Measurements from ENCODE around the gene CIAO3.
"Not testable (repeated sequence)": the region's sequence is repeated elsewhere in the genome, so short reads cannot be mapped to it uniquely, and the experiment has no call there.

Gene CIAO3

DNA sequence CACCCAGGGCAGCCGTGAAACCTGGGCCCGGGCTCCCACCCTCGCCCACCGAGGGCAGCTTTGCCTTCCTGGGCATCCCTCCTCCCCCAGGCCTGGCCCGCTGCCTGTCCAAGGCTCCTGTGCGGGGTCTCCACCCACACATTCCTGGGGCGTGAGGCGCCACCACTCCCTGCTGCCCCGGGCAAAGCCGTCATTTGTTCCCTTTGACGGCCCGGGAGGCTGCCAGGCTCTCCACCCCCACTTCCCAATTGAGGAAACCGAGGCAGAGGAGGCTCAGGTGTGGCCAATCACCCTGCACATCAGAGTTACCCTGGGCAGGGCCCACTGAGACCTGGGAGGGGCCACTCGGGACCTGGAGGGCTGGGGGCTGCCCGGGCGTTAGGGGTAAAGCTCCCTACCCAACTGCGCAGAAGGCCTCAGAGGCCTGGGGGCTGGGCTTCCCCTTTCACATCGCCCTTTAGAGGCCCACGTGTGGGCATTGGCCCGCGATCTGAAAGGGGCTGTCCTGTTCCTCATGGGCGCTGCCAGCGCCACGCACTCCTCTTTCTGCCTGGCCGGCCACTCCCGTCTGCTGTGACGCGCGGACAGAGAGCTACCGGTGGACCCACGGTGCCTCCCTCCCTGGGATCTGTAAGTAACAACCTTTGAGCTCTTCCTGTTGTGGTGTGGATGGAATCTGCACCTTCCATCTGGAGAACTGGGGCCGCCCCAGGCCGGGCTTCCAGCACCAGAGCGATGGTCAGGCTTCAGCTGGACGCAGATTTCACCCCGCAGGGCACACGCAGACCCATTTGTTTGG lies 19.9 kb upstream of the CIAO3 start, which contains the start of gene MSLN:
Gene MSLN (plus strand): TSS at position 190 of the 799 bp plus-strand sequence. CDS start 1,947 bp downstream, outside the sequence.
- no peak for DNase-seq (ENCODE audit: low read depth in 2 of 2)

DNA sequence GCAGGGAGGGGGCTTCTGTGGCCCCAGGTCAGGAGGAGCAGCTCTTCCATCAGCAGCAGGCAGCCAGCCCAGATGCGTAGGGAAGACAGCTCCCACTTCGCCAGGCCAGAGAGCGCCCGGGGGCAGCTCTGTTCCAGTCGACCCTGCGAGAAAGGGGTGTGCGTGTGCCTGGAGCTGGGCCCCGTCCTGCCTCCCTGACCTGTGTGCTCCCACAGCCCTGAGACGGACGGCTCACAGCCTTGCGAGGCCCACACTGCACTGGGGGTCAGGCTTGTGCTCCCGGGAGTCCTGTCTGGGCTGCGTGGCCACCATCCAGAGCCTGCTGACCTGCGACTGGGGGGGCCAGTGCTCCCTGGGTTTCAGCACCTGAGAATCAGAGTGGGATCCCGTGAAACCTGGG lies 19.3 kb upstream of the CIAO3 start:
- DNase-seq (ENCODE audit: low read depth in 2 of 2), result no peak

DNA sequence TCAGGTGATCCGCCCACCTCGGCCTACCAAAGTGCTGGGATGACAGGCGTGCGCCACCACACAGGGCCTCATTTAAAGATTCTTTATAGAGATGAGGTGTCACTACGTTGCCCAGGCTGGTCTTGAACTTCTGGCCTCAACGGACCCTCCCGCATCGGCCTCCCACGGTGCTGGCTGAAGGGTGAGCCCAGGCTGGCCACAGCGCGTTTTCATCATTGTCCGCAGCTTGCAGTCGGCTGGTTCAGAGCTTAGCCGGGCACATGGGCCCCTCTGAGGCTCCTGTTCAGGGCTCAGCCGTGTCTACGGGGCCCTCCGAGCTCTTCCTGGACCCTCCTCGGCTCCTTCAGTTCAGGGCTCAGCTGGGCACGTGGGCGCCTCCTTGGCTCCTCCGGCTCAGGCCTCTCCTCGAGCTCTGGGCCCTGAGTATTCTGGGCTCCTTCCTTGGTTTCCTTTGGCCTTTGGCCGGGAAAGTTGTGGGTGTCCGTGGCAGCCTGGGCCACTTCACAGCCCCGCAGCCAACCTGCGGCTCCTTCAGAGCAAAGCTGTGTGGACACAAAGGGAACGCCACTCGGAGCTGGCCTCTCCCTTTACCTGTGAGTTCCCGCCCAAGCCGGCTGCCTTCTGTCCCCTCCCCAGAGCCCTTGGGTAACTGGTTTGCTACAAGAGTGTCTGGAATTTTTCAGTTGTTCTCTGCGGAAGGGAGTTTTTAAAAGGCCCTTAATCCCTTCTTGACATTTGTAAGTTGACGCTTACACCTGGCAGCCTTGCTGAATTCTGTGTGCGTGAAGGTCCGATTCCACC lies 18.5 kb upstream of the CIAO3 start:
- no peak for DNase-seq (ENCODE audit: low read depth in 2 of 2)

DNA sequence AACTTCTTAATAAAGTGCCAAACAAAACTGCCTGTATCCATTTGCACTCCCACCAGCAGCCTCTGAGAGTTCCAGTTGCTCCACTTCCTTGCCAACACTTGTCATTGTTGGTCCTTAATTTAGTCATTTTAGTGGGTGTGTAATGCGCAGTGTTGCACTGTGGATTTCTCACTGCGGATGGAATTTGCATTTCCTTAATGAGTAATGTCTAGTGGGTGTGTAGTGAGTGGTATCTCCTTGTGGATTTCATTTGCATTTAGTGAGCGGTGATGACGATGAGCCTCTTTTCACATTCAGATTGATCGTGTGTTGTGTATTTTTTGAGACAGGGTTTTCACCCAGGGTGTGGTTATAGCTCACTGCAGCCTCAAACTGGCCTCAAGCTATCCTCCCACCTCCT lies 15.6 kb upstream of the CIAO3 start:
- no peak for DNase-seq (ENCODE audit: low read depth in 2 of 2)

DNA sequence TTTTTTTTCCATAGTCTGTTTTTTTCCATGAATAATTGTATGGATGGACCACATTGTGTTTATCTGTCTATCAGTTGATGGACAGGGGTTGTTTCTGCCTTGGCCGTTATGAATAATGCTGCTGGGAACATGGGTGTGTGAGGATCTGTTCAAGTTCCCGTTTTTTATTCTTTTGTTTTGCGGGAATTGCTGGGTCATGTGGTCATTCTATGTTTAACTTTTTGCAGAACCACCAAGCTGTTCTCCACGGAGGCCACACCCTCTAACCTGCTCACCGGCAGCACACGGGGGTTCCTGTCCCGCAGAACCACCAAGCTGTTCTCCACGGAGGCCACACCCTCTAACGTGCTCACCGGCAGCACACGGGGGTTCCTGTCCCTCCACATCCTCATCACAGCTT lies 13.9 kb upstream of the CIAO3 start:
- no peak for DNase-seq (ENCODE audit: low read depth in 2 of 2)

DNA sequence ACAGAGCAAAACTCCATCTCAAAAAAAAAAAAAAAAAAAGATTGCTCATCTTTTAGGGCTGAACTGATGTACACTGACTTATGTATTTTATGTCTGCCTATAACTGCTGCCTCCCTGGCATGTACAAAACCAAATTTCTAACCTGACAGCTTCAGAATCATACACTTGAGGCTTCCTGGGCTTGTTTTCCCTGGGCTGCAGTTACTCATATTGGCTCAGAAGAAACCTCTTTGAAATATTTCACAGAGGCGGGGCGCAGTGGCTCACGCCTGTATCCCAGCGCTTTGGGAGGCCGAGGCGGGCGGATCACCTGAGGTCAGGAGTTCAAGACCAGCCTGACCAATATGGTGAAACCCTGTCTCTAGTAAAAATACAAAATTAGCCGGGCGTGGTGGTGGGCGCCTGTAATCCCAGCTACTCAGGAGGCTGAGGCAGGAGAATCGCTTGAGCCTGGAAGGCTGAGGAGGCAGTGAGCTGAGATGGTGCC lies 13.4 kb upstream of the CIAO3 start:
- DNase-seq (ENCODE audit: low read depth in 2 of 2), result not testable (repeated sequence)

DNA sequence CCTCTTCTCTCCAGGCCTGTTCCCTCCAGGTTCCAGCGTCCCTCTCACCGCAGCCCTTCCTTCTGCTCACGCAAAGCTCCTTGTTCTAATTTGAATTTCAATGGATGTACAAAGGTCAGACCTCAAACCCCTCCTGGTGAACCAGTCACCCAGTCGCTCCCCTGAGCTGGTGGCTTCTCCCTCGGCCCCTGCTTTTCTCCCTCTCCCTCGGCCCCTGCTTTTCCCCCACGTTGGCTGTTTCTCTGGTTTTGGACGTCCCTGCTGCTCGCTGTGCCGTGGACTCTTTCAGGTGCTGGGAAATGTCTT lies 11.2 kb upstream of the CIAO3 start:
- no peak for DNase-seq (ENCODE audit: low read depth in 2 of 2)

DNA sequence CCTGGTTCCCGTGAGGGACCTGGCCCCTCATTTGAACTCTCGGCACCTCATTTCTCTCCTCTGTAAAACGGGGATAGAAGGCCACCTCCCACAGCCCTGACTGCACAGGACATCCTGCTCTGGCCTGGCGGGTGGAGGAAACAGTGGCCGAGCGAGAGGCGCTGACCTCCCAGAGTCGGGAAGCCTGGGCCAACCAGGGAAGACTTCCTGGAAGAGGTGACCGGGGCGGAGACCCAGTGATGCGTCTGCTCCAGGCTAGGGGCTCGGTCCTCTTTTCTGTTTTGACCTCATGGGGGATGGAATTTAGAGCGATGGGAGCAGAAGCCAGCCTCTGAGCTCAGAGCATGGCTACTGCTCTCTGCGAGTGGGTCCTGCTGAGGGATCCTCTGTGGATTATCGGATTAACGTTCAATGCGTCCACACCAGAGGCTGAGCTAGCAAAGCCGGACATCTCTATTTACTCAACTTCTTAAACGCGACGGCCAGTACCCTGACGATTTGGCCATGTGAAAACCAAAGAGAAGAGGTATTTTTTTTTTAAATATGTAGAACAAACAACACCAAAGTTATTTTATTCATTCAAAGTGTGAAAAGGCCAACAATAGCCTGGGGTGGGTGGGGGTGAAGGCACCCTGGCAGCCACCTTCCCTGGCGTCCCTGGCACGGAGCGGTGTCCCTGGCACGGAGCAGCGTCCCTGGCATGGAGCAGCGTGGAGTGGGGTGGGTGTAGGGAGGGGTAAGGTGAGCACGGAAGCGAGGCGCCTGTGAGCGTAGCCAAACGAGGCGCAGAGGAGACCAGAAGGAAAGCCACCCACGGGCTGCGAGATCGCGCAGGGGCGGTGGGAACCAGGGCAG lies 10.6 kb upstream of the CIAO3 start:
- no peak for DNase-seq (ENCODE audit: low read depth in 2 of 2)

DNA sequence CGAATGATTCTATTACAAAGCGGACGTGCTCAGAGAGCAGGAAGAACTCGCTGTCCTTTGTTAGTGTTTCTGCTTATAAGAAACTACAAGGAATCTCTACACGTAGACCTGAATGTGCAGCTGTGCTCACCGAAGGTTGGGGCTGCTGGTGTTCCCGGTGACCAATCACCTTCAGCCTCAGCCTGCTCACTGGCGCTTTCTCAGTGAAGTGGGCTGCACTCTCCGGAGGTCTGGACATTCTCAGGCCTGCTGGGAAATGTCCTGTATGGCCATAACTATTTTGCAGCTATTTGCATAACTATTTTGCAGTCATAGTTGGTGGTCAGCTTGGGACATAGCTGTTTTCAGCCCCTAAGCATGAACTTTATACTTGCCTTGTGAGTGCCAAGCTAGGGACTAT lies 9.7 kb upstream of the CIAO3 start:
- DNase-seq (ENCODE audit: low read depth in 2 of 2), result no peak

DNA sequence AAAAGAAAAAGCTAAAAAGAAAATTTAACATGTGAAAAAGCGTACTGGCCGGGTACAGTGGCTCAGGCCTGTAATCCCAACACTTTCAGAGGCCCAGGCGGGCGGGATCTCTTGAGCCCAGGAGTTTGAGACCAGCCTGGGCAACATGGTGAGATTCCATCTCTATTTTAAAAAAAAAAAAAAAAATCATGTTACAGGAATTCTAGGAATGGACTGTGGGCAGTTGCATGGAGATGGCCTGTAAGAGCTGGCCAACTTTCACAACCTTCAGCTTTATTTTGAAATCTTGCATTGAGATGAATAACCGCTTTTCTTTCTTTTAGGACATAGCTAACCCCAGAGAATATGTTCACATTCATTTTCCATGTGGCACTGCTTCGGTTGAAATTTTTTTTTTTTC lies 8.2 kb upstream of the CIAO3 start:
- DNase-seq (ENCODE audit: low read depth in 2 of 2), result no peak

DNA sequence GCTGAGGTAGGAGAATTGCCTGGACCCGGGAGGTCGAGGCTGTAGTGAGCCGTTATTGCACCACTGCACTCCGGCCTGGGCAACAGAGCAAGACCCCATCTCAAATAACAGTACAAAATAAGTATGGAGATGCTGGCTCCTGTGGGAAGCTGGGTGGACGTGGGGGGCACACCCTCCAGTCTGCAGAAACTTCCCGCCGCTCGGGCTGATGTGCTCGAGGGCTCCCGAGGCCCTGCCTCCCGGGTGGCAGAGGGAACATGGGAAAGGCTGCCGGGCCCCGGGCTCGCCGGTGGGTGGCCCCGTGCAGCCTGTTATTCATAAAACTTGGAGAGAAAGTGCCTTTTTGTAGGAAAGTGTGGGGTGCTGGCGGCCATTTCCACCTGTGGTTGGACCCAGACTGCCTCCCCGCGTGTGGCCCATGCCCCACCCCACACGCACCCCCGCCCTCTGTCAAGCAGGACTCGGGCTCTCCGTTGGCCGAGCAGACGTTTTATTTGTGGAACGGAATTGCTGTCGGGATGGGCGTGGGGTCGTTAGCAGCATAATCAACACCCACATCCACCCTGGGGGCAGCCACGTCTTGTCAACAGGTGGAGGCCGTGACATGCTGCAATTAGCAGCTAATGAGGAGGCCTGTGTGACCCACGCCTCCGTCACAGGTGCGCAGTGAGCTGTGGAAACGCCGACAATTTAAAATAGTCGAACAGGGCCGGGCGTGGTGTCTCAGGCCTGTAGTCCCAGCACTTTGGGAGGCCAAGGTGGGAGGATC lies 7.4 kb upstream of the CIAO3 start:
- DNase-seq (ENCODE audit: low read depth in 2 of 2), result no peak

DNA sequence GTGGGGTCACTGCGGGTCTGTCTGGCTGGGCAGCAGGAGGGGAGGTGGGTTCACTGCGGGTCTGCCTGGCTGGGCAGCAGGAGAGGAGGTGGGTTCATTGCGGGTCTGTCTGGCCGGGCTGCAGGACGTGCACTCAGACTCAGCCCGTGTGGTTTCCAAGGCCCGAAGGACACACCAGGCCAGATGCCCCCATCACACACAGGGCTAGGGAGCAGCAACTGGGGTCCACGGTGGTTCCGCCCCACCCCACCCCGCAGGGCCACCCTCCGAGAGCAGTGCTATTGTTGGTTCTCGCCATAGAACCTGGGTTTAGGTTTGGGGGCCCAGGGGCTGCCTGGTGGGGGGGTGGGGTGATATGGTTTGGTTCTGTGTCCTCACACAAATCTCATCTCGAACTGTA lies 5.8 kb upstream of the CIAO3 start:
- DNase-seq (ENCODE audit: low read depth in 2 of 2), result no peak

DNA sequence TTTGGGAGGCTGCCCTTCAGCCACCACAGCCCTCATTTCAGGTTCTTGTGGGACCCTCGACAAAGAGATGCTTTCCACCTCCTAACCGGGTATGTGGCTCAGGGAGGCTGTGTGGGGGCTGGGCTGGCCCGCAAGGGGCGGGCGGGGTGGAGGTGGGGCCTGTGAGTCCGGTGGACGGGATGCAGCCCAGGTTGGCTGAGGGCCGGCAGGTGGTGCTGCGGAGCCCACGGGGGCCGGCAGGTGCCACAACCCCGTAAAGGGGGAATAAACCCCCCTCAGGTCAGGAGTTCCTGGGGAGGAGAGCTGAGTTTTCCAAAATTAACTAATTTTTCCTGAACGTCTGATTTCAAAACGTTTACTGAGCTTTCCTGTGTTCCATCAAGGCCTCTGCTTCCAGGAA lies 4.9 kb upstream of the CIAO3 start:
- DNase-seq (ENCODE audit: low read depth in 2 of 2), result no peak

DNA sequence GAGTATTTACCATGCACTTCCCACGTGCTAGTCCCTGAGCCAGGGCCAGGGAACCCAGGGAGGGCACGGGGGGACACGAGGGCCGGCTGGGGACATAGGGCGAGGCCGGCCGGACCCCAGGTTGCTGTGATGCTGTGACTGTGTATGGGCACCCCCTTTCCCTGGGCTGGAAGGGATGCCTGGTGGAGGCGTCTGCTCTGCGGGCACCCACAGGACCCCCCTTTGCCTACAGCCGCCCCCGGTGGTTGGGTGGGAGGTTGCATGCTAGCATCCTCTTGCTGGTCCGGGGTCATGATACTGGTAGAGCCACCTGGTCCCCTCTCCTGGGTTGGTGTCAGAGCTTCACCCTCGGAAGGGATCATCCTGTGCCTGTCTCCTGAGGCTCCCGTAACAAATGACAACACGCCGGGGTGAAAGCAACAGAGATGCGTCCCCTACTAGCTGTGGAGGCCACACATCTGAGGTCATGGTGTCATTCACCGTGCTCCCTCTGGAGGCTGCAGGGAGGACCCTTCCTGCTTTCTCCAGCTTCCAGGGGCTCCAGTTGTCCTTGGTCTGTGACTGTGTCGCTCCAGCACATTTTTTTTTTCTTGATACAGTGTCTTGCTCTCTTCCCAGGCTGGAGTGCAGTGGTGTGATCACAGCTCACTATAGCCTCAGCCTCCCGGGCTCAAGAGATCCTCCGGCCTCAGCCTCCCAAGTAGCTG lies 3.1 kb upstream of the CIAO3 start:
- DNase-seq (ENCODE audit: low read depth in 2 of 2), result no peak

DNA sequence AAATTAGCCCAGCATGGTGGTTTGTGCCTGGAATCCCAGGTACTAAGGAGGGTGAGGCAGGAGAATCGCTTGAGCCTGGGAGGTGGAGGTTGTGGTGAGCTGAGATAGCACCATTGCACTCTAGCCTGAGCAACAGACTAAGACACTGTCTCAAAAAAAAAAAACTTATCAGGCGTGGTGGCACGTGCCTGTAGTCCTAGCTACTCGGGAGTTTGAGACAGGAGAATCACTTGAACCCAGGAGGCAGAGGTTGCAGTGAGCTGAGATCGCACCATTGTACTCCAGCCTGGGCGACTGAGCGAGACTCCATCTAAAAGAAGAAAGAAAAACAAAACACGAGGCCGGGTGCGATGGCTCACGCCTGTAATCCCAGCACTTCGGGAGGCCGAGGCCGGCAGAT lies 2.1 kb upstream of the CIAO3 start:
- not testable (repeated sequence) for DNase-seq (ENCODE audit: low read depth in 2 of 2)

DNA sequence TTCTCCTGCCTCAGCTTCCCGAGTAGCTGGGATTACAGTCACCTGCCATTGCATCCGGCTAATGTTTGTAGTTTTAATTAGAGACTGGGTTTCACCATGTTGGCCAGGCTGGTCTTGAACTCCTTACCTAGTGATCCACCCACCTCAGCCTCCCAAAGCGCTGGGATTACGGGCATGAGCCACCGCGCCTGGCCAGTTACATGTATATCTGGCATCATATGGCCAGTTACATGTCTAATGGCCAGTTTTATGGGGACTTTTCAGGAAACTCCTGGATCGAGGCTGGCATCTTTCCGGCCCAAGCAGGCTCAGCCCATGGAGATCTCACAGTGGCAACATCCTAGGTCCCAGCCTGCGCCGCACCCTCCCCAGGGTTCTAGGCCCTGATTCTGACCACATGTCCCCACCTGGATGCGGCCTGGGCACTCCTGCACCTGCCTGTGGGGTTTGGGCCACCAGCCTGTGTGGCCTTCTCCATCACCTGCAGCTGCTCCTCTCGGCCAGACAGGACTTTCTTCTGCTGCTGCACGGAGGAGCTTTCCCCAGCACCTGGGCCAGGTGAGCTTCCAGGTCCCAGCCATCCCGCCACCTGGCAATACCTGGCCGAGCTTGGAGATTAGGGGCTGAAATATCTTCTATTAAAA lies 1.3 kb upstream of the CIAO3 start:
- no peak for DNase-seq (ENCODE audit: low read depth in 2 of 2)

DNA sequence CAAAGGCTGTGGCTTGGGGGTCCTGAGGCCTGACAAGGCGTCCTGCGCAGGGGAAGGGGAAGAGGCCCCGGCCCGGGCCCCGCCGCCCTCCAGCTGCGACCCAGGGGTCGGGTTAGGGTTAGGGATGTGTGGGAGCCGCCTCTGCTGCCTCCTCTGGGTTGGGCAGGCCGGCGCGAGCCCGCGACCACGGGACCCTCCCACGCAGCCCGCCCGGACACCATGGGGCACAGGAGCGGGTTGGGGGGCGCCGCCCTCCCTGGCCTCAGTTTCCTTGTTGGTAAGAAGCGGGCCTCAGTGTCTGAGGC lies 386 bp downstream of the CIAO3 start:
- no peak for DNase-seq (ENCODE audit: low read depth in 2 of 2)

DNA sequence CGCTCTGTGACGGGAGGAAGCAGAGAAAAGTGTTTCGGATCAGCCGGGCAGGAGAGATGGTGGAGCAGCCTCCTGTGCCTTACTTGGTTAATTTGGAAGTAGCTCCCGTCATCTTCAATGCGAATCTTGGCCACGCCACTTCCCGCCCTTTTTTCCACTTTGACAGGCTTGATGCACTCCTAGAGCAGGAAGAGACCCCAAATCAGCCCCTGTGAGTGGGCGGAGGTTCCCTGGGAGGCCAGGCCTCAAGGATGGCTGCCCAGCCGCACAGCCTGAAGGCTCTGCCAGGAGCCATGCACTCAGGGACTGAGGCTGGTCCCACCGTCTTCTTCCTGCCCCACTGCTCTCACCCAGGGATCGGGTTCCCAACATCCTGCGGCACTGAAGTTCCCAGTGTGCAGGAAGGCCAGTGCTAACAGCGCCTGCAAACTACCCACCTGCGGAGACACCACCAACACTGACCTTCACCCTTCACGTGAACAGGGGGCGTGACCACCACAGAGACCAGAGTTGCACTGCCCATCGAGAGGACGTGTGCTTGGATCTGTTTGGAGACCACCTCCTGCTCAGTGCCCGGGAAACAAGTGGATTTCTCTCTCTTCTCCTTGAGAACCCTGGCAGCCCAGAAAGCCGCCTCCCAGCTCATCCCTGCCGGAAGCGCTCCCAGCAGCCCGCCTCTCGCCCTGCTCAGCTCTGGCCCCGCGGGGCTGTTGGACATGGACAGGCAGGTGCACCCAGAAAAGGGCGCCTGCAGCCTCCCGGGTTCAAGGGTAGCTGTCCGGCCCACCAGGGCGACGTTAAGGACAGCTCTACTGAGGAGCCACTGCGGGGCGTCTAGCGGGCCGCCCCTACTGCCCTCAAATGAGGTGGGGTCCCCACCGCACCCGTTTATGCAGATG lies 988 bp downstream of the CIAO3 start:
- no peak for DNase-seq (ENCODE audit: low read depth in 2 of 2)

DNA sequence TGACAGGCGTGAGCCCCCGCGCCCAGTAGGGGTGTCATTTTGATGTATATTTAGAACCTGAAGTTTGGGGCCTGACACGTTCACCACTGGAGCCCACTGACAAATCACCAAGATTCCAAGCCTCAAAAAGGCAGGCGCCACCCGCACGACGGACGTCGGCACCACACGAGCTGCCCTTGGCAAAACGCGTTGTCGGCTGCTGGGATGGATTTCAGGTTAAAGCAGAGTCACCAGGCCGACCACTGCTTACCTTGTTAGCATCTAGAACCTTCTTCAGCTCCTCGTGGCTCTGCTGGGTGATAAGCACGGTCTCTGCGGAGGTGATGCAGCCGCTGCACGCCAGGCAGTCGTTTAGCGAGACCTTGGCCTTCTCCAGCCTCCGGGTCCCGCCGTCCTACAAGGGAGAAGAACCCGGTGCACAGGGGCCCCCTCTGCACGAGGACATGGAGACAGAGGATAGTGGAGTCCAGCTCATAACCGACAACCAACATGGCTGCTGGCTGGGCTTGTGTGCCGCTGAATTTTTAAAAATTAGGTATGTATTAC lies 3.8 kb downstream of the CIAO3 start:
- no peak for DNase-seq (ENCODE audit: low read depth in 2 of 2)
